ENCODE results near the gene ADGRF1. TPM values are rescaled to one million over a fixed set of nuclear protein-coding genes. Genes with fewer than 3 reads are reported as not detected.

ADGRF1 gene
- total RNA-seq, 4 donors from 2014 or later = not detected

GRCh38 chr6:47028835-47029360 is 13.2 kb downstream of the ADGRF1 start:
- no peaks in the 10 kb centered on the region for H3K36me3 ChIP-seq
- peaks cover 11 to 13% of the 10 kb centered on the region in 2 donors for H3K4me1 ChIP-seq
- no peak for ATAC-seq
- no peak for TF ChIP-seq CTCF (IDR thresholded peaks at IDR 0.05 in 4 of 5, conservative IDR thresholded peaks at IDR 0.05 in 1 of 5)
- no peak for TF ChIP-seq POLR2A (IDR thresholded peaks at IDR 0.05)
- no peak for DNase-seq
- intact Hi-C loops (cut with DNase I; ENCODE audit: low total_unique reads) = no loop called here
- no peaks in the 10 kb centered on the region for H3K27me3 ChIP-seq
- in situ Hi-C loops (cut with MboI; ENCODE audit: low sequenced_read_pairs in 4 of 4) = no loop called here
- no peak overlapping the region for H3K27ac ChIP-seq
- no peak overlapping the region for H3K4me3 ChIP-seq
- H3K9me3 ChIP-seq = no peaks in the 10 kb centered on the region

- Histone ChIP-seq H3K9me3 (no peaks in the 10 kb centered on the region), H3K4me3 (no peak overlapping the region), H3K27ac (no peak overlapping the region), H3K4me1 (no peaks in the 10 kb centered on the region), H3K27me3 (no peaks in the 10 kb centered on the region), H3K36me3 (no peaks in the 10 kb centered on the region)
- no peak for DNase-seq
- intact Hi-C loops (cut with DNase I; ENCODE audit: low total_unique reads) = no loop called here
- TF ChIP-seq CTCF (IDR thresholded peaks at IDR 0.05 in 4 of 5, conservative IDR thresholded peaks at IDR 0.05 in 1 of 5) (no peak), POLR2A (IDR thresholded peaks at IDR 0.05) (no peak)
- in situ Hi-C loops (cut with MboI; ENCODE audit: low sequenced_read_pairs in 4 of 4) = no loop called here
- ATAC-seq = no peak
Observed at GRCh38 chr6:47027315-47027714, 14.8 kb downstream of the ADGRF1 start.

- no peaks in the 10 kb centered on the region for H3K27me3 ChIP-seq
- ATAC-seq (no peak), DNase-seq (no peak)
- in situ Hi-C loops (cut with MboI; ENCODE audit: low sequenced_read_pairs in 4 of 4) = no loop called here
- no peak for TF ChIP-seq POLR2A (IDR thresholded peaks at IDR 0.05)
- TF ChIP-seq CTCF (IDR thresholded peaks at IDR 0.05 in 4 of 5, conservative IDR thresholded peaks at IDR 0.05 in 1 of 5) = no peak
- intact Hi-C loops (cut with DNase I; ENCODE audit: low total_unique reads) = no loop called here
- no peak overlapping the region for H3K27ac ChIP-seq
- no peaks in the 10 kb centered on the region for H3K36me3 ChIP-seq
- no peaks in the 10 kb centered on the region for H3K4me1 ChIP-seq
- H3K4me3 ChIP-seq = no peak overlapping the region
- H3K9me3 ChIP-seq = no peaks in the 10 kb centered on the region
Observed at GRCh38 chr6:47026679-47027078, 15.5 kb downstream of the ADGRF1 start.

GRCh38 chr6:47023573-47023972 is 18.6 kb downstream of the ADGRF1 start:
- Histone ChIP-seq H3K36me3 (no peaks in the 10 kb centered on the region), H3K27me3 (no peaks in the 10 kb centered on the region), H3K4me1 (no peaks in the 10 kb centered on the region), H3K27ac (no peak overlapping the region), H3K9me3 (no peaks in the 10 kb centered on the region), H3K4me3 (no peak overlapping the region)
- in situ Hi-C loops (cut with MboI; ENCODE audit: low sequenced_read_pairs in 4 of 4) = no loop called here
- ATAC-seq (no peak), DNase-seq (no peak)
- TF ChIP-seq POLR2A (IDR thresholded peaks at IDR 0.05) (no peak), CTCF (IDR thresholded peaks at IDR 0.05 in 4 of 5, conservative IDR thresholded peaks at IDR 0.05 in 1 of 5) (no peak)
- intact Hi-C loops (cut with DNase I; ENCODE audit: low total_unique reads) = no loop called here

GRCh38 chr6:47022191-47022590 is 19.9 kb downstream of the ADGRF1 start:
- Histone ChIP-seq H3K4me1 (no peaks in the 10 kb centered on the region), H3K36me3 (no peaks in the 10 kb centered on the region), H3K27me3 (no peaks in the 10 kb centered on the region), H3K27ac (no peak overlapping the region), H3K4me3 (no peak overlapping the region), H3K9me3 (no peaks in the 10 kb centered on the region)
- intact Hi-C loops (cut with DNase I; ENCODE audit: low total_unique reads) = no loop called here
- DNase-seq (no peak), ATAC-seq (no peak)
- in situ Hi-C loops (cut with MboI; ENCODE audit: low sequenced_read_pairs in 4 of 4) = no loop called here
- TF ChIP-seq POLR2A (IDR thresholded peaks at IDR 0.05) (no peak), CTCF (IDR thresholded peaks at IDR 0.05 in 4 of 5, conservative IDR thresholded peaks at IDR 0.05 in 1 of 5) (no peak)
